ENCODE data around the gene RIMBP2.
"Not testable (repeated sequence)": the region's sequence is repeated elsewhere in the genome, so short reads cannot be mapped to it uniquely, and the experiment has no call there.

RIMBP2 gene

DNA sequence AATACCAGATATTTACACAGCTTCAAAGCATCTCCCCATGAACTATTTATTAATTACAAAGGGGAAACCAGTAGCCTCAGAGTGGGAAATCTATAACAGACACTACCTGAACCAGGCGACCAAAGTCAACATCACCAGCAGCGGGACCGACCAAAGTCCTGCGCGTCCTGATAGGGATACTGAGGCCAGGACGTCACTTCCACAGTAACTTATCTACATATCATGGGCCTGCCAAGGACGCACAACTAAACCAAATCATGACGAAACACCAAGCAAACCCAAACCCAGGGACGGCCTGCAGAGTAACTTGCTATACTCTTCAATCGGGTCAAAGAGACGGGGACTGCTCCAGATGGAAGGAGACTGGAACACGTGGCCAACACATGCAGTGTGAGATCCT is 26.0 kb upstream of the RIMBP2 start:
- no peaks in the 10 kb centered on the region for H3K9me3 ChIP-seq (ENCODE audit: insufficient read depth, low read length, severe bottlenecking)
- no peaks in the 10 kb centered on the region for H3K36me3 ChIP-seq (ENCODE audit: insufficient read depth, low read length)
- no peaks in the 10 kb centered on the region for H4K20me1 ChIP-seq (ENCODE audit: insufficient read depth, low read length)
- no peak overlapping the region for H2AFZ ChIP-seq (ENCODE audit: low read depth, low read length)
- ATAC-seq (ENCODE audit: insufficient read depth, low read depth) (no peak), DNase-seq (no peak)
- H3K27me3 ChIP-seq (ENCODE audit: insufficient read depth, low read length, poor library complexity): no peaks in the 10 kb centered on the region
- H3K27ac ChIP-seq (ENCODE audit: low read length): no peak overlapping the region
- TF ChIP-seq, protein P1, sequence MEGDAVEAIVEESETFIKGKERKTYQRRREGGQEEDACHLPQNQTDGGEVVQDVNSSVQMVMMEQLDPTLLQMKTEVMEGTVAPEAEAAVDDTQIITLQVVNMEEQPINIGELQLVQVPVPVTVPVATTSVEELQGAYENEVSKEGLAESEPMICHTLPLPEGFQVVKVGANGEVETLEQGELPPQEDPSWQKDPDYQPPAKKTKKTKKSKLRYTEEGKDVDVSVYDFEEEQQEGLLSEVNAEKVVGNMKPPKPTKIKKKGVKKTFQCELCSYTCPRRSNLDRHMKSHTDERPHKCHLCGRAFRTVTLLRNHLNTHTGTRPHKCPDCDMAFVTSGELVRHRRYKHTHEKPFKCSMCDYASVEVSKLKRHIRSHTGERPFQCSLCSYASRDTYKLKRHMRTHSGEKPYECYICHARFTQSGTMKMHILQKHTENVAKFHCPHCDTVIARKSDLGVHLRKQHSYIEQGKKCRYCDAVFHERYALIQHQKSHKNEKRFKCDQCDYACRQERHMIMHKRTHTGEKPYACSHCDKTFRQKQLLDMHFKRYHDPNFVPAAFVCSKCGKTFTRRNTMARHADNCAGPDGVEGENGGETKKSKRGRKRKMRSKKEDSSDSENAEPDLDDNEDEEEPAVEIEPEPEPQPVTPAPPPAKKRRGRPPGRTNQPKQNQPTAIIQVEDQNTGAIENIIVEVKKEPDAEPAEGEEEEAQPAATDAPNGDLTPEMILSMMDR (IDR thresholded peaks at IDR 0.05; ENCODE audit: borderline replicate concordance, extremely low read depth, low read length, poor library complexity, severe bottlenecking): no peak
- no peak for TF ChIP-seq EZH2 (IDR thresholded peaks at IDR 0.05; ENCODE audit: borderline replicate concordance, low read depth, low read length, severe bottlenecking)
- H3K79me2 ChIP-seq (ENCODE audit: insufficient read depth, low read length): no peaks in the 10 kb centered on the region
- no peaks in the 10 kb centered on the region for H3K4me1 ChIP-seq (ENCODE audit: insufficient read depth, low read length)
- no peak overlapping the region for H3K4me3 ChIP-seq (ENCODE audit: low read depth in 1 of 2, low read length in 2 of 2)
- no peak overlapping the region for H3K9ac ChIP-seq (ENCODE audit: low read depth, low read length)
- no peak overlapping the region for H3K4me2 ChIP-seq (ENCODE audit: insufficient read depth, low read length)

- Histone ChIP-seq H3K79me2 (ENCODE audit: insufficient read depth, low read length) (no peaks in the 10 kb centered on the region), H3K9ac (ENCODE audit: low read depth, low read length) (no peak overlapping the region), H4K20me1 (ENCODE audit: insufficient read depth, low read length) (no peaks in the 10 kb centered on the region), H3K27ac (ENCODE audit: low read length) (no peak overlapping the region), H3K36me3 (ENCODE audit: insufficient read depth, low read length) (no peaks in the 10 kb centered on the region), H3K4me1 (ENCODE audit: insufficient read depth, low read length) (no peaks in the 10 kb centered on the region), H3K4me2 (ENCODE audit: insufficient read depth, low read length) (no peak overlapping the region), H3K9me3 (ENCODE audit: insufficient read depth, low read length, severe bottlenecking) (no peaks in the 10 kb centered on the region), H3K4me3 (ENCODE audit: low read depth in 1 of 2, low read length in 2 of 2) (no peak overlapping the region), H3K27me3 (ENCODE audit: insufficient read depth, low read length, poor library complexity) (peaks cover 3% of the 10 kb centered on the region), H2AFZ (ENCODE audit: low read depth, low read length) (no peak overlapping the region)
- ATAC-seq (ENCODE audit: insufficient read depth, low read depth): no peak
- DNase-seq: no peak
- TF ChIP-seq EZH2 (IDR thresholded peaks at IDR 0.05; ENCODE audit: borderline replicate concordance, low read depth, low read length, severe bottlenecking): no peak
- TF ChIP-seq, protein P1 (IDR thresholded peaks at IDR 0.05; ENCODE audit: borderline replicate concordance, extremely low read depth, low read length, poor library complexity, severe bottlenecking): no peak
These were observed 23.5 kb upstream of the RIMBP2 start for GRCh38 chr12:130739571-130739970.

GRCh38 chr12:130738403-130738802 is 22.3 kb upstream of the RIMBP2 start:
- not testable (repeated sequence) for H4K20me1 ChIP-seq (ENCODE audit: insufficient read depth, low read length); H3K9me3 ChIP-seq (ENCODE audit: insufficient read depth, low read length, severe bottlenecking); H3K9ac ChIP-seq (ENCODE audit: low read depth, low read length); DNase-seq; H3K27me3 ChIP-seq (ENCODE audit: insufficient read depth, low read length, poor library complexity); H3K79me2 ChIP-seq (ENCODE audit: insufficient read depth, low read length); H3K27ac ChIP-seq (ENCODE audit: low read length); ATAC-seq (ENCODE audit: insufficient read depth, low read depth); H2AFZ ChIP-seq (ENCODE audit: low read depth, low read length); H3K36me3 ChIP-seq (ENCODE audit: insufficient read depth, low read length); H3K4me3 ChIP-seq (ENCODE audit: low read depth in 1 of 2, low read length in 2 of 2); H3K4me1 ChIP-seq (ENCODE audit: insufficient read depth, low read length); H3K4me2 ChIP-seq (ENCODE audit: insufficient read depth, low read length)

DNA sequence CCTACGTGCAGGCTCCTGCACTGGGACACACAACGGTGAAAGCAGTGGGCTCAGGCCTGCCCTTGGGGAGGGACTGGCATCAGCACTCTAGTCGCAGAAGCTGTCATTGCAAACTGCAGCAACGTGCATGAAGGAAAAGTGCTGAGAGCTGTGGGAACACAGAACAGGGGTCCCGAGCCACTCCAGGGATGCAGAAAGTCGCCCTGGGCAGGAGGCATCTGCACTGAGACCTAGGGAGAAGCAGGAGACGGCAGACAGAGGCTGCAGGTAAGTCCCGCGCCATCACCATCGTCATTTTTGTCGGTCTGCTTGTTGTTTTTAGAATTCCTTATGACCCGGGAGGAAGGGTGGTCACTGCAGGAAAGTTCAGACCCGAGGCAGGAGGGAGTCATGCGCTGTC is 21.6 kb upstream of the RIMBP2 start:
- no peak for TF ChIP-seq EZH2 (IDR thresholded peaks at IDR 0.05; ENCODE audit: borderline replicate concordance, low read depth, low read length, severe bottlenecking)
- TF ChIP-seq, protein P1 (IDR thresholded peaks at IDR 0.05; ENCODE audit: borderline replicate concordance, extremely low read depth, low read length, poor library complexity, severe bottlenecking): no peak

More for the DNA sequence above, 21.6 kb upstream of the RIMBP2 start:
- Histone ChIP-seq H3K27ac (ENCODE audit: low read length) (no peak overlapping the region), H3K36me3 (ENCODE audit: insufficient read depth, low read length) (no peaks in the 10 kb centered on the region), H3K4me3 (ENCODE audit: low read depth in 1 of 2, low read length in 2 of 2) (no peak overlapping the region), H3K27me3 (ENCODE audit: insufficient read depth, low read length, poor library complexity) (peaks cover 3% of the 10 kb centered on the region), H4K20me1 (ENCODE audit: insufficient read depth, low read length) (no peaks in the 10 kb centered on the region), H3K4me1 (ENCODE audit: insufficient read depth, low read length) (no peaks in the 10 kb centered on the region), H2AFZ (ENCODE audit: low read depth, low read length) (no peak overlapping the region), H3K9ac (ENCODE audit: low read depth, low read length) (no peak overlapping the region), H3K9me3 (ENCODE audit: insufficient read depth, low read length, severe bottlenecking) (no peaks in the 10 kb centered on the region), H3K79me2 (ENCODE audit: insufficient read depth, low read length) (no peaks in the 10 kb centered on the region), H3K4me2 (ENCODE audit: insufficient read depth, low read length) (no peak overlapping the region)
- DNase-seq (no peak), ATAC-seq (ENCODE audit: insufficient read depth, low read depth) (no peak)
